ENCODE data around the gene TBL1XR1. TPM values are rescaled to one million over a fixed set of nuclear protein-coding genes. Genes with fewer than 3 reads are reported as not detected.

TBL1XR1 gene
- total and polyA plus RNA-seq, 2 of the 13 experiments (the other 11 are each of a cell fraction or from before 2014, with no cell fraction given), result 57.7 to 62.5 TPM

DNA sequence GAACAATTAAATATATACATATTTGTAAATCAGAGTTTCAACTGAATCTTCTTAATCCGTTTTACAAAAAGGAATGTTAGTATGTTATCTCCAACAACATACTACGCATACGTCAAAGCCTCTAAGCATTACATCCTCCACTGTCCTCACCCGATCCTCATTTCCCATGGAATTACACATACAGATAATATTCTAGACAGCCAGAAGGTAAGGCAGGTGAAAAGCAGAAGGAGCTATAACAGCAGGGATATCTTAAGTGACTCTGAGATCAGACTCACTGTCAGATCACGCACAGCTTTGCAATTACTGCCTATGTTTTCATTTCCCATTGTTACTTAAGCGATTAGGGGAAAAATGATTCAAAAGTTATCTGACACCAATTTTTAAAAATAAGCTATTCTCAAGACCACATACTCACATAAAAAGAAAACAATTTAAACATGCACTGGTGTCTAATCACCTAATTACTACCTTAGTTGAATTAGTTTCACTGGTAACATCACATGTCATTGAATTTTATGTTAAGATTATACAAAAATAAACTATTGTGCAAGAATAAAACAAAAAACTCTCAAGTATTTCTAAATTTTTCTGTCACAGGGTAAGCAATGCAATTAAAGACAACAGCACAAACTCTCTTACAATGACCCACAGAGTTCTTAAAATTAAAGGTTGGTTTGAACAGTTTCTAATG lies 92.8 kb downstream of the TBL1XR1 start:
- ATAC-seq, result no peak
- WGBS (ENCODE audit: low lambda C conversion rate), result 96% methylated on average over 6 of the region's 6 CpGs
- TF ChIP-seq ZNF10 (CRISPR knock-in tag; IDR thresholded peaks at IDR 0.05; ENCODE audit: borderline replicate concordance, low read depth) (no peak), TBX2 (CRISPR knock-in tag; IDR thresholded peaks at IDR 0.05; ENCODE audit: borderline replicate concordance) (no peak), ETV5 (CRISPR knock-in tag; IDR thresholded peaks at IDR 0.05; ENCODE audit: borderline replicate concordance) (no peak), TEAD3 (CRISPR knock-in tag; optimal IDR thresholded peaks at IDR 0.05; ENCODE audit: borderline replicate concordance) (no peak), ZFP41 (CRISPR knock-in tag; IDR thresholded peaks at IDR 0.05; ENCODE audit: borderline replicate concordance) (no peak)
- TF ChIP-seq, protein P1, sequence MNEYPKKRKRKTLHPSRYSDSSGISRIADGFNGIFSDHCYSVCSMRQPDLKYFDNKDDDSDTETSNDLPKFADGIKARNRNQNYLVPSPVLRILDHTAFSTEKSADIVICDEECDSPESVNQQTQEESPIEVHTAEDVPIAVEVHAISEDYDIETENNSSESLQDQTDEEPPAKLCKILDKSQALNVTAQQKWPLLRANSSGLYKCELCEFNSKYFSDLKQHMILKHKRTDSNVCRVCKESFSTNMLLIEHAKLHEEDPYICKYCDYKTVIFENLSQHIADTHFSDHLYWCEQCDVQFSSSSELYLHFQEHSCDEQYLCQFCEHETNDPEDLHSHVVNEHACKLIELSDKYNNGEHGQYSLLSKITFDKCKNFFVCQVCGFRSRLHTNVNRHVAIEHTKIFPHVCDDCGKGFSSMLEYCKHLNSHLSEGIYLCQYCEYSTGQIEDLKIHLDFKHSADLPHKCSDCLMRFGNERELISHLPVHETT (CRISPR knock-in tag; conservative IDR thresholded peaks at IDR 0.05), result no peak
- TF ChIP-seq, protein P2, sequence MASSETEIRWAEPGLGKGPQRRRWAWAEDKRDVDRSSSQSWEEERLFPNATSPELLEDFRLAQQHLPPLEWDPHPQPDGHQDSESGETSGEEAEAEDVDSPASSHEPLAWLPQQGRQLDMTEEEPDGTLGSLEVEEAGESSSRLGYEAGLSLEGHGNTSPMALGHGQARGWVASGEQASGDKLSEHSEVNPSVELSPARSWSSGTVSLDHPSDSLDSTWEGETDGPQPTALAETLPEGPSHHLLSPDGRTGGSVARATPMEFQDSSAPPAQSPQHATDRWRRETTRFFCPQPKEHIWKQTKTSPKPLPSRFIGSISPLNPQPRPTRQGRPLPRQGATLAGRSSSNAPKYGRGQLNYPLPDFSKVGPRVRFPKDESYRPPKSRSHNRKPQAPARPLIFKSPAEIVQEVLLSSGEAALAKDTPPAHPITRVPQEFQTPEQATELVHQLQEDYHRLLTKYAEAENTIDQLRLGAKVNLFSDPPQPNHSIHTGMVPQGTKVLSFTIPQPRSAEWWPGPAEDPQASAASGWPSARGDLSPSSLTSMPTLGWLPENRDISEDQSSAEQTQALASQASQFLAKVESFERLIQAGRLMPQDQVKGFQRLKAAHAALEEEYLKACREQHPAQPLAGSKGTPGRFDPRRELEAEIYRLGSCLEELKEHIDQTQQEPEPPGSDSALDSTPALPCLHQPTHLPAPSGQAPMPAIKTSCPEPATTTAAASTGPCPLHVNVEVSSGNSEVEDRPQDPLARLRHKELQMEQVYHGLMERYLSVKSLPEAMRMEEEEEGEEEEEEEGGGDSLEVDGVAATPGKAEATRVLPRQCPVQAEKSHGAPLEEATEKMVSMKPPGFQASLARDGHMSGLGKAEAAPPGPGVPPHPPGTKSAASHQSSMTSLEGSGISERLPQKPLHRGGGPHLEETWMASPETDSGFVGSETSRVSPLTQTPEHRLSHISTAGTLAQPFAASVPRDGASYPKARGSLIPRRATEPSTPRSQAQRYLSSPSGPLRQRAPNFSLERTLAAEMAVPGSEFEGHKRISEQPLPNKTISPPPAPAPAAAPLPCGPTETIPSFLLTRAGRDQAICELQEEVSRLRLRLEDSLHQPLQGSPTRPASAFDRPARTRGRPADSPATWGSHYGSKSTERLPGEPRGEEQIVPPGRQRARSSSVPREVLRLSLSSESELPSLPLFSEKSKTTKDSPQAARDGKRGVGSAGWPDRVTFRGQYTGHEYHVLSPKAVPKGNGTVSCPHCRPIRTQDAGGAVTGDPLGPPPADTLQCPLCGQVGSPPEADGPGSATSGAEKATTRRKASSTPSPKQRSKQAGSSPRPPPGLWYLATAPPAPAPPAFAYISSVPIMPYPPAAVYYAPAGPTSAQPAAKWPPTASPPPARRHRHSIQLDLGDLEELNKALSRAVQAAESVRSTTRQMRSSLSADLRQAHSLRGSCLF (CRISPR knock-in tag; IDR thresholded peaks at IDR 0.05; ENCODE audit: borderline replicate concordance), result no peak
- TF ChIP-seq, protein P3, sequence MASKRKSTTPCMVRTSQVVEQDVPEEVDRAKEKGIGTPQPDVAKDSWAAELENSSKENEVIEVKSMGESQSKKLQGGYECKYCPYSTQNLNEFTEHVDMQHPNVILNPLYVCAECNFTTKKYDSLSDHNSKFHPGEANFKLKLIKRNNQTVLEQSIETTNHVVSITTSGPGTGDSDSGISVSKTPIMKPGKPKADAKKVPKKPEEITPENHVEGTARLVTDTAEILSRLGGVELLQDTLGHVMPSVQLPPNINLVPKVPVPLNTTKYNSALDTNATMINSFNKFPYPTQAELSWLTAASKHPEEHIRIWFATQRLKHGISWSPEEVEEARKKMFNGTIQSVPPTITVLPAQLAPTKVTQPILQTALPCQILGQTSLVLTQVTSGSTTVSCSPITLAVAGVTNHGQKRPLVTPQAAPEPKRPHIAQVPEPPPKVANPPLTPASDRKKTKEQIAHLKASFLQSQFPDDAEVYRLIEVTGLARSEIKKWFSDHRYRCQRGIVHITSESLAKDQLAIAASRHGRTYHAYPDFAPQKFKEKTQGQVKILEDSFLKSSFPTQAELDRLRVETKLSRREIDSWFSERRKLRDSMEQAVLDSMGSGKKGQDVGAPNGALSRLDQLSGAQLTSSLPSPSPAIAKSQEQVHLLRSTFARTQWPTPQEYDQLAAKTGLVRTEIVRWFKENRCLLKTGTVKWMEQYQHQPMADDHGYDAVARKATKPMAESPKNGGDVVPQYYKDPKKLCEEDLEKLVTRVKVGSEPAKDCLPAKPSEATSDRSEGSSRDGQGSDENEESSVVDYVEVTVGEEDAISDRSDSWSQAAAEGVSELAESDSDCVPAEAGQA (IDR thresholded peaks at IDR 0.05; ENCODE audit: low read depth), result no peak
- TF ChIP-seq, protein P3 (CRISPR knock-in tag; IDR thresholded peaks at IDR 0.05; ENCODE audit: borderline replicate concordance), result no peak
- TF ChIP-seq, protein P4, sequence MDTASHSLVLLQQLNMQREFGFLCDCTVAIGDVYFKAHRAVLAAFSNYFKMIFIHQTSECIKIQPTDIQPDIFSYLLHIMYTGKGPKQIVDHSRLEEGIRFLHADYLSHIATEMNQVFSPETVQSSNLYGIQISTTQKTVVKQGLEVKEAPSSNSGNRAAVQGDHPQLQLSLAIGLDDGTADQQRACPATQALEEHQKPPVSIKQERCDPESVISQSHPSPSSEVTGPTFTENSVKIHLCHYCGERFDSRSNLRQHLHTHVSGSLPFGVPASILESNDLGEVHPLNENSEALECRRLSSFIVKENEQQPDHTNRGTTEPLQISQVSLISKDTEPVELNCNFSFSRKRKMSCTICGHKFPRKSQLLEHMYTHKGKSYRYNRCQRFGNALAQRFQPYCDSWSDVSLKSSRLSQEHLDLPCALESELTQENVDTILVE (CRISPR knock-in tag; IDR thresholded peaks at IDR 0.05), result no peak

More for the DNA sequence above, 92.8 kb downstream of the TBL1XR1 start:
- Histone ChIP-seq H3K4me2 (ENCODE audit: low read depth, low read length) (no peak overlapping the region), H3K27me3 (ENCODE audit: control insufficient read depth in 1 of 2, insufficient read depth in 2 of 2, low read length in 2 of 2) (no peaks in the 10 kb centered on the region), H2AFZ (ENCODE audit: low read length) (no peak overlapping the region), H4K20me1 (ENCODE audit: insufficient read depth, low read length) (peaks cover 46% of the 10 kb centered on the region), H3K9me3 (ENCODE audit: low read length) (no peaks in the 10 kb centered on the region), H3K27ac (ENCODE audit: extremely low read length, insufficient read depth, low read length) (no peak overlapping the region), H3K79me2 (ENCODE audit: insufficient read depth, low read length) (peaks cover 98% of the 10 kb centered on the region), H3K4me3 (replicated peaks in 1 of 3; ENCODE audit: insufficient read depth in 1 of 3, low read depth in 2 of 3, low read length in 3 of 3) (no peak overlapping the region), H3K4me1 (ENCODE audit: insufficient read depth, low read length) (peaks cover 41% of the 10 kb centered on the region), H3K9ac (ENCODE audit: insufficient read depth, low read depth, low read length) (no peak overlapping the region), H3K36me3 (replicated peaks in 1 of 2; ENCODE audit: control insufficient read depth in 1 of 2, insufficient read depth in 2 of 2, low read length in 2 of 2) (no peaks in the 10 kb centered on the region)
- no TSS peak for BruUV-seq (replicated peaks)
- POLR2A ChIA-PET, result interaction anchor here (0.7 kb wide), 1 partner anchor 254 kb away, joined by 3 read pairs; no protein-coding TSS in a partner anchor
- DNase-seq (ENCODE audit: low spot score), result no peak
- FAIRE-seq, result no peak
- in situ Hi-C loops (cut with HindIII; ENCODE audit: extremely low pct_ligation_motif_present, low pct_unique_long_range_greater_than_20kb) (no loop called here), intact Hi-C loops (cut with micrococcal nuclease; ENCODE audit: unreplicated experiment) (no loop called here)
- CTCF ChIA-PET (ENCODE audit: low intra/inter-chr PET ratio, low total read pairs), result no interaction called here
